AG04450 (cell line): ENCODE results near the gene SHB. TPM values are rescaled to one million over a fixed set of nuclear protein-coding genes. Genes with fewer than 3 reads are reported as not detected.

ENCODE experiments used
- CTCF ChIA-PET: fragments of 300-600, 350-600 bp; formaldehyde crosslinking; extraction: SDS; loops from one replicate; lab custom pipeline; 2022; ENCODE audit warnings: antibody characterized with exemption, inconsistent platforms; lab: Charles Lee
- POLR2A ChIA-PET: fragments of 350-600 bp; formaldehyde crosslinking; extraction: SDS; loops from one replicate; lab custom pipeline; 2021; ENCODE audit warnings: antibody characterized with exemption, inconsistent platforms; lab: Yijun Ruan, JAX
- DNase-seq: peaks from one replicate; pipeline ENCODE4 v3.0.0-alpha.2; 2011; ENCODE audit warnings: low read depth, low spot score
- H3K27ac ChIP-seq: one replicate; pipeline ENCODE4 v1.5.1; 2012; ENCODE audit warnings: low read depth, low read length, control low read depth
- H3K27me3 ChIP-seq: one replicate; pipeline ENCODE4 v1.6.0; 2012; ENCODE audit warnings: low read length; ENCODE audit not compliant: control insufficient read depth, insufficient read depth
- H3K4me3 ChIP-seq: 2 replicates; pipeline ENCODE4 v1.5.1; 2011; ENCODE audit warnings: mild to moderate bottlenecking, low read depth, low read length, control low read depth
- H3K9me3 ChIP-seq: 2 replicates; pipeline ENCODE4 v1.5.1; 2012; ENCODE audit warnings: low read length; ENCODE audit not compliant: control insufficient read depth, insufficient read depth
- polyA plus RNA-seq: library from polyadenylated mRNA; depleted of rRNA; stranded (reverse); fragments of >200 nt; gene quantifications from 2 replicates; pipeline ENCODE4 v1.2.3, GENCODE V29; 2011
- TF ChIP-seq, protein P1 (sequence below): IDR thresholded peaks from 2 replicates; pipeline ENCODE4 v1.5.1; 2011; ENCODE audit warnings: low read depth, low read length, control low read depth, inconsistent platforms

SHB gene
- polyA plus RNA-seq, 1 experiment, result 16.7 TPM

DNA sequence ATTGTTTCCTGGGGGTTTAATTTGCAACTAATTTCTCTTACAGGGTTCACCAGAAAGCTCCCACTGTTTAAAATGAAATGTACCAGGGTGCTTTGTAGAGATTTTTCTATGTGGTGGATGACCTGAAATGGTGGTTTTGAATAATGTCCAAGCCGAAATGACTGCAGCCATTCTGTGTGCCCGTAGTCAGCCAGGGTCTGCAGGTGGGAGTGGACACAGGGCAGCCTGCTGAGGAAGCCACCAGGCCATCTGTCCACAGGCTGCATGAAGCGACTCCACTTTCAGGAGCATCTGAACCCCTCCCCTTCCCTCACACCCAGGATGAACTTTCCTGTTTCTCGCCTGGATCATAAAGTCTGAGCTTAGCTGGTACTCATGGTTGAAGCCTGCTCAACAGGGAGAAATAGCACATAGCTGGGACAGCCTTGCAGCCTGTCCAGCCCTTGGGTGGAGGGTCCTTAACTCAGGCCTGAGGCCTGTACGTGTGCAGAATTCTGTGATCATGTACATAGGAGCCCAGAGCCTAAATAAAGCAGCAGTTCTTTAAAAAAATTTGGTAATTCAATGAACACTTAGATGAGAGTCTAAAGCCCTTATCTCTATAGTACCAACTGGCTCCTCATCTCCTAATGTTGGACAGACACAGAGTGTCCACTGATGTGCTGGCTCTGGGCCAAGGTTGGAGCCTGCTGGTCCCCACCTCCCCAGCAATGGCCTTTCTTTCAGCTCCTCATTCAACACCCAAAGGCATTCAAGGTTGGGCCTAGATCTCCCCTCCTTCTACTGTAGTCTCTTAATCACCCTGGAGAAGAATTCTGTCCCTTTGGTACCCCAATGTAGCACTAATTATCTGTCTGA is 72.8 kb downstream of the SHB start:
- H3K4me3 ChIP-seq, result no peak overlapping the region
- no peaks in the 10 kb centered on the region for H3K27me3 ChIP-seq
- POLR2A ChIA-PET, result interaction anchor here (2.0 kb wide), 1 partner anchor 73 kb away, joined by 6 read pairs; the partner anchor contains the start of gene SHB
- CTCF ChIA-PET, result interaction anchor here (1.2 to 1.9 kb wide), 2 partner anchors 92 to 268 kb away, joined by 5 to 7 read pairs; no protein-coding TSS in a partner anchor
- H3K9me3 ChIP-seq, result no peaks in the 10 kb centered on the region
- peak overlapping the region; percentile 33 for H3K27ac ChIP-seq
- TF ChIP-seq, protein P1, sequence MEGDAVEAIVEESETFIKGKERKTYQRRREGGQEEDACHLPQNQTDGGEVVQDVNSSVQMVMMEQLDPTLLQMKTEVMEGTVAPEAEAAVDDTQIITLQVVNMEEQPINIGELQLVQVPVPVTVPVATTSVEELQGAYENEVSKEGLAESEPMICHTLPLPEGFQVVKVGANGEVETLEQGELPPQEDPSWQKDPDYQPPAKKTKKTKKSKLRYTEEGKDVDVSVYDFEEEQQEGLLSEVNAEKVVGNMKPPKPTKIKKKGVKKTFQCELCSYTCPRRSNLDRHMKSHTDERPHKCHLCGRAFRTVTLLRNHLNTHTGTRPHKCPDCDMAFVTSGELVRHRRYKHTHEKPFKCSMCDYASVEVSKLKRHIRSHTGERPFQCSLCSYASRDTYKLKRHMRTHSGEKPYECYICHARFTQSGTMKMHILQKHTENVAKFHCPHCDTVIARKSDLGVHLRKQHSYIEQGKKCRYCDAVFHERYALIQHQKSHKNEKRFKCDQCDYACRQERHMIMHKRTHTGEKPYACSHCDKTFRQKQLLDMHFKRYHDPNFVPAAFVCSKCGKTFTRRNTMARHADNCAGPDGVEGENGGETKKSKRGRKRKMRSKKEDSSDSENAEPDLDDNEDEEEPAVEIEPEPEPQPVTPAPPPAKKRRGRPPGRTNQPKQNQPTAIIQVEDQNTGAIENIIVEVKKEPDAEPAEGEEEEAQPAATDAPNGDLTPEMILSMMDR, result no peak
- DNase-seq, result no peak

DNA sequence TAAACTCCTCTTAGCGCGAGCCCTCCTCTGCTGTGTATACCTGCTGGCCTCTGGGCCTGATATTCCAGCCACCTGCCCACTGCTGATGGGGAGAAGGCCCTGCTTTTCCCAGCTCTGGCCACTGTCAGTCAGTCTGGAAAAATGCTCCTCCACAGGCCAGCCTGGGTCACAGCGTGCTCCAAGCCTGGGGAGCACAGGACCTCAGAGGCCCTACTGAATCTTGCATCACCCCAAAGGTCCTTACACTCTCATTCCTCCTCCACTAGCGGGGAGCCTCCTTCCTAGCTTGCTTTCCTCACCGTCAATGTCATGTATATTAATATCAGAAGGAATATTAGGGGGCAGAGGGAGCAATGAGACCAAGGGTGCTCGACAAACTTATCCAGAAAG is 73.7 kb downstream of the SHB start:
- DNase-seq, result no peak
- TF ChIP-seq, protein P1, result no peak
- Histone ChIP-seq H3K27ac (peak overlapping the region; percentile 90), H3K27me3 (no peaks in the 10 kb centered on the region), H3K9me3 (no peaks in the 10 kb centered on the region), H3K4me3 (peak overlapping the region; percentile 34)
- POLR2A ChIA-PET, result interaction anchor here (0.7 to 2.0 kb wide), 5 partner anchors 18 to 73 kb away, joined by 3 to 6 read pairs (median 5); partner anchors contain the start of gene SHB
- CTCF ChIA-PET, result interaction anchor here (1.1 kb wide), 1 partner anchor 137 kb away, joined by 3 read pairs; no protein-coding TSS in a partner anchor

DNA sequence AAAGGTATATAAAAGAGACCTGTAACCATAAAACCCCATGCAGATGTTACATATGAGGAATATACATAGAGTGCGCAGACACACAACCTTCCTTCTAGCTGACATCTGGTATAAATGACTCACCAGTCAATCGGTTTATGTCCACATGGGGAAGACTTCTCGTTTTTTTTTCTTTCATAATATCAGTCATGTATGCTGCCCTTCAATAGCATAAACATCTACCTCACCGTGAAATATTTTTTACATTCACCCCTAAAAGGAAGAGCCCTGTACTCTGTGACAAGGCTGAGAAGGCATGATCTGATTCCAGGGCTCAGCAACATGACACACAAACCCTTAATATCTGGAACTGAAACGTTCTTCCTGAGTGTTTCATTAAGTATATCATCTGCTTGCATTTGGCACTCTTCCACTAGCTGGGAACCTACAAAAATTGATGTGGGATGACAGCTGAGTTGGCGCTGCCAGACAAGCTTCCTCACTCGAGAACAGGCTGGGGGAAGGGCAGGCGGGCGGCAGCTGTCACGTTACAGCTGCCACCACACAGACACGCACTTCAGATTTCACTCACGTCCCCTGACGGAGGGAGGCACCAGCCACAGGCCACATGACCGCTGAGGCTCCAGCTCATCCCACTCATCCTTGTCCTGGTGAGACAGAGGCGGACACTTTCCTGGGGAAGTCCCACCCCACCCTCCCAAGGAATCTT is 74.2 kb downstream of the SHB start:
- DNase-seq, result peak; percentile 34
- TF ChIP-seq, protein P1, result no peak
- peak overlapping the region; percentile 90 for H3K27ac ChIP-seq
- POLR2A ChIA-PET, result interaction anchor here (0.7 to 2.0 kb wide), 6 partner anchors 18 to 164 kb away, joined by 3 to 6 read pairs (median 4); partner anchors contain the start of gene SHB
- no peaks in the 10 kb centered on the region for H3K9me3 ChIP-seq
- no peaks in the 10 kb centered on the region for H3K27me3 ChIP-seq
- CTCF ChIA-PET, result interaction anchor here (1.0 to 1.1 kb wide), 2 partner anchors 80 to 136 kb away, joined by 3 read pairs; no protein-coding TSS in a partner anchor
- peak overlapping the region; percentile 34 for H3K4me3 ChIP-seq

DNA sequence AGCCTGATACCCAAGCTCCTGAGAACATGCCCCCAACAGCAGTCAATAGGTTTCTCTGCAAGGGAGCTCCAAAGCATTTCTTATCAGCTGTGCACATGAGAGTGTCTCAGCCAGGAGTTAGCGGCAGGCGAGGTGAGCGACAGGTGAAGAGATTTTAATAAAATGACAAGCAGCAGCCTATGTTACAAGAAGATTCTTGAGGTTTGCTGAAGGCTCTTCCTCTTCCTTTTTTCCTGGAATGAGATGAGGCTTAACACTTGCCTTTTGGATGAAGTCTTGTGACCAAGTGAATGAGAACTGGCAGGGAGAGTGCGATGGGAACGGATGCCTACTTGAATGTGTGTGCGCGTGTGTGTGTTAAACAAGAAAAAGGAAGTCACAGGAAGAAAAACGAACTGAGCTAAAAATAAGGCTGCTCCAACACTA is 76.1 kb downstream of the SHB start:
- ChIA-PET CTCF (interaction anchor here (1.1 kb wide), 1 partner anchor 271 kb away, joined by 3 read pairs; no protein-coding TSS in a partner anchor), POLR2A (no interaction called here)
- Histone ChIP-seq H3K9me3 (no peaks in the 10 kb centered on the region), H3K27ac (no peak overlapping the region), H3K4me3 (no peak overlapping the region), H3K27me3 (no peaks in the 10 kb centered on the region)
- TF ChIP-seq, protein P1, result no peak
- DNase-seq, result no peak
